ENCODE results near the gene MERTK.
"Not testable (repeated sequence)": the region's sequence is repeated elsewhere in the genome, so short reads cannot be mapped to it uniquely, and the experiment has no call there.

- not testable (repeated sequence) for TF ChIP-seq CTCF (IDR thresholded peaks at IDR 0.05; ENCODE audit: low read depth, low read length, poor library complexity, severe bottlenecking); EZH2phosphoT487 (IDR thresholded peaks at IDR 0.05; ENCODE audit: borderline replicate concordance, low read length)
Observed at GRCh38 chr2:111850646-111851045, 47.8 kb upstream of the MERTK start.

Data from DOHH2 (cell line).